NCI-H82 (cell line): ENCODE results near the gene DENND2A.
"Not testable (repeated sequence)": the region's sequence is repeated elsewhere in the genome, so short reads cannot be mapped to it uniquely, and the experiment has no call there.

Experiments
- DNase-seq: peaks from one replicate; lab custom pipeline; 2025; lab: John Stamatoyannopoulos, UW

The DENND2A gene

GRCh38 chr7:140640727-140641523 lies at the start of gene DENND2A:
DENND2A (minus strand) TSS chr7:140640813; CDS start chr7:140602397, 38,416 bp downstream.
- DNase-seq, result peak; percentile 94

GRCh38 chr7:140689199-140690152 lies 48.9 kb upstream of the DENND2A start:
- DNase-seq, result no peak

- no peak for DNase-seq
These were observed 47.7 kb upstream of the DENND2A start for GRCh38 chr7:140688341-140688740.

- no peak for DNase-seq
These were observed 46.3 kb upstream of the DENND2A start for GRCh38 chr7:140686921-140687320.

- DNase-seq, result no peak
These were observed 44.9 kb upstream of the DENND2A start for GRCh38 chr7:140685407-140686087.

GRCh38 chr7:140684066-140684950 lies 43.7 kb upstream of the DENND2A start:
- no peak for DNase-seq

GRCh38 chr7:140683657-140684056 lies 43.0 kb upstream of the DENND2A start:
- peak; percentile 38 for DNase-seq

GRCh38 chr7:140681766-140682165 lies 41.2 kb upstream of the DENND2A start:
- no peak for DNase-seq

- no peak for DNase-seq
These were observed 40.3 kb upstream of the DENND2A start for GRCh38 chr7:140680886-140681285.

GRCh38 chr7:140679186-140679585 lies 38.6 kb upstream of the DENND2A start:
- no peak for DNase-seq

- DNase-seq, result no peak
These were observed 38.2 kb upstream of the DENND2A start for GRCh38 chr7:140678816-140679130.

- no peak for DNase-seq
These were observed 37.6 kb upstream of the DENND2A start for GRCh38 chr7:140678081-140678815.

GRCh38 chr7:140677496-140677895 lies 36.9 kb upstream of the DENND2A start:
- DNase-seq, result no peak

GRCh38 chr7:140676956-140677355 lies 36.3 kb upstream of the DENND2A start:
- DNase-seq, result not testable (repeated sequence)

GRCh38 chr7:140676306-140676705 lies 35.7 kb upstream of the DENND2A start:
- no peak for DNase-seq

- DNase-seq, result no peak
These were observed 35.1 kb upstream of the DENND2A start for GRCh38 chr7:140675726-140676125.

GRCh38 chr7:140674899-140675701 lies 34.5 kb upstream of the DENND2A start:
- peak; percentile 69 for DNase-seq

GRCh38 chr7:140674356-140674800 lies 33.8 kb upstream of the DENND2A start:
- no peak for DNase-seq

- no peak for DNase-seq
These were observed 33.2 kb upstream of the DENND2A start for GRCh38 chr7:140673774-140674155.
